ENCODE measurements around the gene ERV3-1. TPM values are rescaled to one million over a fixed set of nuclear protein-coding genes. Genes with fewer than 3 reads are reported as not detected.

Gene ERV3-1
- total RNA-seq, 2 experiments from 2014 or later = 34.4 to 55.5 TPM

DNA sequence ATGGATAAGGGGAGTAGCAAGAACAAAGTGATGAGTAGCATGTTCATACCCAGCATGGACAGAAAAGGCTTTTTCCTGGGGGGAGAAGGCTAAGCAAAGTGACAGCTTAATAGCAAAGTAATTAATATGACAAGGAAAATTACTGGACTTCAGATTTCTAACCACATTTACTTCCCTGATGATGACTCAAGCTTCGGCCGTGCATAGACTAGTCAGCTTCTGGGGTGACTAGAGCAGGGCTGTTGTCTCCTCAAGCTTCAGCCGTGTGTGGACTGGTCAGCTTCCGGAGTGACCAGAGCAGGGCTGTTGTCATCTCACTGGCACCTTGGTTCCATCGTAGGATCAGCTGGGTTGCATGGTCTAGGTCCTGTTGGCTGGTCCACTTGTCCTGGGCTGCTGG is 13.5 kb downstream of the ERV3-1 start:
- no peaks in the 10 kb centered on the region for H4K20me1 ChIP-seq (ENCODE audit: insufficient read depth, low read length)
- no peak for TF ChIP-seq EZH2phosphoT487 (IDR thresholded peaks at IDR 0.05; ENCODE audit: borderline replicate concordance, low read depth, low read length)
- TF ChIP-seq, protein P1, sequence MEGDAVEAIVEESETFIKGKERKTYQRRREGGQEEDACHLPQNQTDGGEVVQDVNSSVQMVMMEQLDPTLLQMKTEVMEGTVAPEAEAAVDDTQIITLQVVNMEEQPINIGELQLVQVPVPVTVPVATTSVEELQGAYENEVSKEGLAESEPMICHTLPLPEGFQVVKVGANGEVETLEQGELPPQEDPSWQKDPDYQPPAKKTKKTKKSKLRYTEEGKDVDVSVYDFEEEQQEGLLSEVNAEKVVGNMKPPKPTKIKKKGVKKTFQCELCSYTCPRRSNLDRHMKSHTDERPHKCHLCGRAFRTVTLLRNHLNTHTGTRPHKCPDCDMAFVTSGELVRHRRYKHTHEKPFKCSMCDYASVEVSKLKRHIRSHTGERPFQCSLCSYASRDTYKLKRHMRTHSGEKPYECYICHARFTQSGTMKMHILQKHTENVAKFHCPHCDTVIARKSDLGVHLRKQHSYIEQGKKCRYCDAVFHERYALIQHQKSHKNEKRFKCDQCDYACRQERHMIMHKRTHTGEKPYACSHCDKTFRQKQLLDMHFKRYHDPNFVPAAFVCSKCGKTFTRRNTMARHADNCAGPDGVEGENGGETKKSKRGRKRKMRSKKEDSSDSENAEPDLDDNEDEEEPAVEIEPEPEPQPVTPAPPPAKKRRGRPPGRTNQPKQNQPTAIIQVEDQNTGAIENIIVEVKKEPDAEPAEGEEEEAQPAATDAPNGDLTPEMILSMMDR (conservative IDR thresholded peaks at IDR 0.05; ENCODE audit: low read length) = no peak
- H2AFZ ChIP-seq (ENCODE audit: low read length) = no peak overlapping the region
- DNase-seq (ENCODE audit: low spot score) = no peak
- no peak overlapping the region for H3K4me2 ChIP-seq (ENCODE audit: low read length)
- no peak overlapping the region for H3K27ac ChIP-seq (ENCODE audit: low read depth, low read length, poor library complexity, severe bottlenecking)
- intact Hi-C loops (cut with micrococcal nuclease; ENCODE audit: unreplicated experiment) = loop anchor here (10.0 kb wide), 1 partner anchor 472 kb away; no protein-coding TSS in a partner anchor
- no peaks in the 10 kb centered on the region for H3K9me2 ChIP-seq (ENCODE audit: insufficient read depth, low read length)
- CTCF ChIA-PET (ENCODE audit: unreplicated experiment) = no interaction called here
- POLR2A ChIA-PET = no interaction called here
- peaks cover 30% of the 10 kb centered on the region for H3K9me3 ChIP-seq (ENCODE audit: low read length)
- peaks cover 71% of the 10 kb centered on the region for H3K36me3 ChIP-seq (ENCODE audit: insufficient read depth, low read length)
- BruUV-seq (replicated peaks) = no TSS peak
- H3K79me2 ChIP-seq (ENCODE audit: insufficient read depth, low read depth, low read length) = no peaks in the 10 kb centered on the region
- no peak overlapping the region for H3K4me3 ChIP-seq (ENCODE audit: low read depth, low read length, poor library complexity, severe bottlenecking)
- H3K4me1 ChIP-seq (ENCODE audit: insufficient read depth, low read length, poor library complexity, severe bottlenecking) = peaks cover 4% of the 10 kb centered on the region

DNA sequence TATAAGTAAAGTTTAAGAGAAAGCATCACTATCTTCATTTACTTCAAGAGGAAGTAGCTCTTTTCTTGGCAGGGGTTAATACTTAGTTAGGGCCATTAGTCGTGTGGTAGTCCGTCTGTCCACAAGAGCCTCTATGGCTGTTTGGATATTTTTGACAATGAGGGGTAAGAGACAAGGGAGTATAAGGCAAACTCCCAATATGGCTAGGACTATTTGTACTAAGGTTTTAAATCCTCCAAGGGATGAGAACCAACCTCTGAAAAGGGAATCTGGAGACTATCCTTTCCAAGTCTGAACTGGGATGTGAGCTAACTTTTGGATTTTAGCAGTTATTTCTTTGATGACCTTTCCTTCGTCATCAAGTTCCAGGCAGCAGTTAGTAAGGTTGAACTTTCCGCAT is 15.6 kb downstream of the ERV3-1 start, which contains the start of gene ZNF117:
Gene ZNF117 (minus strand): TSS at position 101 of the 400 bp plus-strand sequence.
- POLR2A ChIA-PET = no interaction called here
- no peaks in the 10 kb centered on the region for H3K79me2 ChIP-seq (ENCODE audit: insufficient read depth, low read depth, low read length)
- intact Hi-C loops (cut with micrococcal nuclease; ENCODE audit: unreplicated experiment) = loop anchor here (10.0 kb wide), 1 partner anchor 474 kb away; no protein-coding TSS in a partner anchor
- H3K36me3 ChIP-seq (ENCODE audit: insufficient read depth, low read length) = peaks cover 72% of the 10 kb centered on the region
- no peak for DNase-seq (ENCODE audit: low spot score)
- no peak within 1 kb of the TSS for H3K4me2 ChIP-seq (ENCODE audit: low read length)
- H2AFZ ChIP-seq (ENCODE audit: low read length) = no peak within 1 kb of the TSS
- H3K9me2 ChIP-seq (ENCODE audit: insufficient read depth, low read length) = no peaks in the 10 kb centered on the region
- no peaks in the 10 kb centered on the region for H4K20me1 ChIP-seq (ENCODE audit: insufficient read depth, low read length)
- CTCF ChIA-PET (ENCODE audit: unreplicated experiment) = no interaction called here
- peaks cover 37% of the 10 kb centered on the region for H3K9me3 ChIP-seq (ENCODE audit: low read length)
- no peak within 1 kb of the TSS for H3K4me3 ChIP-seq (ENCODE audit: low read depth, low read length, poor library complexity, severe bottlenecking)
- H3K27ac ChIP-seq (ENCODE audit: low read depth, low read length, poor library complexity, severe bottlenecking) = no peak within 1 kb of the TSS
- BruUV-seq (replicated peaks) = no TSS peak
- peaks cover 4% of the 10 kb centered on the region for H3K4me1 ChIP-seq (ENCODE audit: insufficient read depth, low read length, poor library complexity, severe bottlenecking)
- TF ChIP-seq EZH2phosphoT487 (IDR thresholded peaks at IDR 0.05; ENCODE audit: borderline replicate concordance, low read depth, low read length) = no peak
- TF ChIP-seq, protein P1 (conservative IDR thresholded peaks at IDR 0.05; ENCODE audit: low read length) = no peak

DNA sequence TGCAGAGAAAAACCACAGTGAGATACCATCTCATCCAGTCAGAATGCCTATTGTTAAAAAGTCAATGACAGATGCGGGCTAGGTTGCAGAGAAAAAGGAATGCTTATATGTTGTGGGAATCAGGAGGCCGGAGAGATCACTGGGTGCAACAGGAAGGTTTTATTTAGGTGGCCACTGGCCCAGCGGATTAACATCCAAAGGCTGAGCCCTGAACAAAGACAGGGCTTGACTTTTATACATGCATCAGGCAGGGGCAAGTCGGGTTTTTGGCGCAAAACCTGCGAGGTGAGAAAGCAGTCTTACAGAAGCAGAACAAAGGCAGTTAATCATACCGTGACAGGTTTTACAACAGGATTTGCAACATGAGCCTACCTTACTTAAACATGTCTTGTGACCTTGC is 16.3 kb downstream of the ERV3-1 start:
- H2AFZ ChIP-seq (ENCODE audit: low read length) = no peak overlapping the region
- no peaks in the 10 kb centered on the region for H4K20me1 ChIP-seq (ENCODE audit: insufficient read depth, low read length)
- POLR2A ChIA-PET = no interaction called here
- H3K36me3 ChIP-seq (ENCODE audit: insufficient read depth, low read length) = peaks cover 78% of the 10 kb centered on the region
- no peak overlapping the region for H3K4me2 ChIP-seq (ENCODE audit: low read length)
- H3K79me2 ChIP-seq (ENCODE audit: insufficient read depth, low read depth, low read length) = no peaks in the 10 kb centered on the region
- BruUV-seq (replicated peaks) = no TSS peak
- TF ChIP-seq EZH2phosphoT487 (IDR thresholded peaks at IDR 0.05; ENCODE audit: borderline replicate concordance, low read depth, low read length) = no peak
- TF ChIP-seq, protein P1 (conservative IDR thresholded peaks at IDR 0.05; ENCODE audit: low read length) = no peak
- H3K4me3 ChIP-seq (ENCODE audit: low read depth, low read length, poor library complexity, severe bottlenecking) = no peak overlapping the region
- CTCF ChIA-PET (ENCODE audit: unreplicated experiment) = no interaction called here
- DNase-seq (ENCODE audit: low spot score) = no peak
- intact Hi-C loops (cut with micrococcal nuclease; ENCODE audit: unreplicated experiment) = loop anchor here (10.0 kb wide), 1 partner anchor 475 kb away; no protein-coding TSS in a partner anchor
- H3K4me1 ChIP-seq (ENCODE audit: insufficient read depth, low read length, poor library complexity, severe bottlenecking) = peaks cover 4% of the 10 kb centered on the region
- peaks cover 37% of the 10 kb centered on the region for H3K9me3 ChIP-seq (ENCODE audit: low read length)
- no peak overlapping the region for H3K27ac ChIP-seq (ENCODE audit: low read depth, low read length, poor library complexity, severe bottlenecking)
- H3K9me2 ChIP-seq (ENCODE audit: insufficient read depth, low read length) = no peaks in the 10 kb centered on the region

Data from OCI-LY7 (cell line).